AG10803 (cell line): Measurements from ENCODE around the gene PCTP.

Experiments used
- DNase-seq: peaks from one replicate; pipeline ENCODE4 v3.0.0; 2010; ENCODE audit warnings: low read depth
- H3K4me3 ChIP-seq: 2 replicates; pipeline ENCODE4 v1.5.1; 2011; ENCODE audit warnings: mild to moderate bottlenecking, low read length, control low read depth
- TF ChIP-seq, protein P1 (sequence below): conservative IDR thresholded peaks from 2 replicates; pipeline ENCODE4 v1.5.1; 2011; ENCODE audit warnings: mild to moderate bottlenecking, low read length, control low read depth, inconsistent platforms

The PCTP gene

DNA sequence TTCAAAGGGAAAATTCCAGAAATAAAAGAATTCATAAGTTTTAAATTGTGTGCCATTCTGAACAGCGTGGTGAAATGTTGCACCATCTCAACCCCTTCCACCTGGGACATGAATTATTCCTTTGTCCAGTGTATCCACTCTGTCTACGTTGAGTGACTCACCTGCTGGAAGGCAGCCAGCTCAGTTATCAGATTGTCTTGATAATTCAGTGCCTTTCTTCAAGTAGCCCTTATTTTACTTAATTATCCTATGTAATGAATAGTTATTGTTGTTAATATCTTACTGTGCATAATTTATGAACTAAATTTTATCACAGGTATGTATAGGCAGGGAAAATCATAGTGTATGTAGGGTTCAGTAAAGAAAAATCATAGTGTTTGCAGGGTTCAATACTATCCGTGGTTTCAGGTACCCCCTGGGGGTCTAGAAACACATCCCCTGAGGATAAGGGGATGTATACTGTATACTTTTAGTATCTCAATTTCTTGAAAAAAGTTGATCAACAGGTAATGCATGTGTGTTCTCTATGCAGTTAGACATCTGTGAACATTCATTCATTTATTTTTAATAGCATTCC lies 7.7 kb upstream of the PCTP start:
- no peak overlapping the region for H3K4me3 ChIP-seq
- no peak for DNase-seq
- TF ChIP-seq, protein P1, sequence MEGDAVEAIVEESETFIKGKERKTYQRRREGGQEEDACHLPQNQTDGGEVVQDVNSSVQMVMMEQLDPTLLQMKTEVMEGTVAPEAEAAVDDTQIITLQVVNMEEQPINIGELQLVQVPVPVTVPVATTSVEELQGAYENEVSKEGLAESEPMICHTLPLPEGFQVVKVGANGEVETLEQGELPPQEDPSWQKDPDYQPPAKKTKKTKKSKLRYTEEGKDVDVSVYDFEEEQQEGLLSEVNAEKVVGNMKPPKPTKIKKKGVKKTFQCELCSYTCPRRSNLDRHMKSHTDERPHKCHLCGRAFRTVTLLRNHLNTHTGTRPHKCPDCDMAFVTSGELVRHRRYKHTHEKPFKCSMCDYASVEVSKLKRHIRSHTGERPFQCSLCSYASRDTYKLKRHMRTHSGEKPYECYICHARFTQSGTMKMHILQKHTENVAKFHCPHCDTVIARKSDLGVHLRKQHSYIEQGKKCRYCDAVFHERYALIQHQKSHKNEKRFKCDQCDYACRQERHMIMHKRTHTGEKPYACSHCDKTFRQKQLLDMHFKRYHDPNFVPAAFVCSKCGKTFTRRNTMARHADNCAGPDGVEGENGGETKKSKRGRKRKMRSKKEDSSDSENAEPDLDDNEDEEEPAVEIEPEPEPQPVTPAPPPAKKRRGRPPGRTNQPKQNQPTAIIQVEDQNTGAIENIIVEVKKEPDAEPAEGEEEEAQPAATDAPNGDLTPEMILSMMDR, result no peak

DNA sequence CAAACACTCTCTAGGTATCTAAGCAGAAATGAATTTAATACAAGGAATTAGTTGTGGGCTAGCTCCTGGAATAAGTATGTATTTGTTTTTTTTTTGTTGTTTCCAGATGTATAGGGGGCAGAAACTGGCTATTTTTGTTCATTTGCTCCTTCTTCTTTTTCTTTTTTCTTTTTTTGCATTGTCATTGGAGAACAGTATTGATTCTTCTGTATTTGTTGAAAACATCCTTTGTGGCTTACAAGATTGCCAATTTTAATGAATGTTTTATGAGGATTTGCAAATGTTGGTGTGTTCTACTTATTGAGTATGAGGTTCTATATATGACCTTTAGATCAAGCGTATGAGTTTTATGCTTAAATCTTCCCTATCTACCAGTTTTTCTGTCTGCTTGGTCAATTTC lies 5.6 kb upstream of the PCTP start:
- TF ChIP-seq, protein P1, result no peak
- H3K4me3 ChIP-seq, result no peak overlapping the region
- no peak for DNase-seq

- TF ChIP-seq, protein P1, result no peak
- no peak for DNase-seq
- H3K4me3 ChIP-seq, result no peak overlapping the region
These were observed 4.4 kb upstream of the PCTP start for GRCh38 chr17:55746466-55746865.

DNA sequence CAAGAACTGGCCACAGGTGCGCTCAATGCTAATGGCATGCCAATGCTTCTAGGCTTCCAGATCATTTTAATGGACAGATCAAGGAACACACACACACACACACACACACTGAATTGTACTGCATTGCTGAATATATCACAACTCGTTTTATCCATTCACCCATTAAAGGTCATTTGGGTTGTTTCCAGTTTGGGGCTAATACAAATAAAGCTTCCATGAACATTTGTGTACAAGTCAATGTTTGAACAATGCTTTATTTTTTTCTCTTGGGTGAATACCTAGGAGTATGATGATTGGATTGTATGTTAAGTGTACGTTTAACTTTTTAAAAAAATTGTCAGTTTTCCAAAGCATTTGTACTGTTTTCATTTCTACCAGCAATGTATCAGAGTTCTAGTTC lies 3.6 kb upstream of the PCTP start:
- TF ChIP-seq, protein P1, result no peak
- H3K4me3 ChIP-seq, result no peak overlapping the region
- DNase-seq, result no peak

- no peak for DNase-seq
- H3K4me3 ChIP-seq, result no peak overlapping the region
- TF ChIP-seq, protein P1, result no peak
These were observed 2.0 kb upstream of the PCTP start for GRCh38 chr17:55748841-55749240.

GRCh38 chr17:55749985-55750384 lies 866 bp upstream of the PCTP start:
- DNase-seq, result no peak

DNA sequence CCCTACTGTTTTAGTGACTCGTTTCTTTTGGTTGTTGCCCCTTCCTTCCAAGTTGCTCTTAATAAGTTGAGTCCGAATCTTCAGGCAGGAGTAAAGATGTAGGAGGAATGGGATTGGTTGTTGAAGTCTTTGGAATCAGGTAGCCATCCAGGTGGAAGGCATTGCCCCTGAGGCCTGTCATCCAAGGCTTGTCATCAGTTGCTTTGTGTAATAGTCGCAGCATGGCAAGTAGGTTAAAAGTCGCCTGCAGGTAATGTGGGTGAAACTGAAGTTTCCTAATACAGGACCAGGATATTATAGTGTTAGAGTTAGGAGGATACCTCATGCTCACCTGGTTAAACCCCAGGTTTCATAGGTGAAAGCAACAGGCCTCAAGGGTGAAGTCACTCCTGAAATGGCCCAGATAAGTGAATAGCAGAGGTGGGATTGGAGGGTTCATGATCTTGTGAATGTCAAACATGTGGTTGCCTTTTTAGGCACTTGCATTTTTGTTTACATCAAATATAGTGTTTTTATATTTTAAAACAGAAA lies 934 bp downstream of the PCTP start:
- peak overlapping the region; percentile 84 for H3K4me3 ChIP-seq
- TF ChIP-seq, protein P1, result no peak
- no peak for DNase-seq

More at GRCh38 chr17:55749985-55750384, 866 bp upstream of the PCTP start:
- TF ChIP-seq, protein P1, result no peak
- no peak overlapping the region for H3K4me3 ChIP-seq
